ENCODE results near the gene MXD3. TPM values are rescaled to one million over a fixed set of nuclear protein-coding genes. Genes with fewer than 3 reads are reported as not detected.
"Not testable (repeated sequence)": the region's sequence is repeated elsewhere in the genome, so short reads cannot be mapped to it uniquely, and the experiment has no call there.

Gene MXD3
- total RNA-seq, 1 experiment from 2014 or later: 53.3 TPM

GRCh38 chr5:177350776-177351391 lies 39.2 kb upstream of the MXD3 start:
- Histone ChIP-seq H3K4me3 (peak overlapping the region; percentile 79), H3K27me3 (no peaks in the 10 kb centered on the region), H3K36me3 (peaks cover 34% of the 10 kb centered on the region), H3K9me3 (peaks cover 3% of the 10 kb centered on the region; the same call in 1 of the 2 replicates)
- no peak for DNase-seq

- no peak overlapping the region for H3K4me3 ChIP-seq
- H3K27me3 ChIP-seq: no peaks in the 10 kb centered on the region
- no peak for DNase-seq
- H3K36me3 ChIP-seq: peaks cover 37% of the 10 kb centered on the region
- no peaks in the 10 kb centered on the region for H3K9me3 ChIP-seq
Observed at GRCh38 chr5:177349762-177350161, 38.1 kb upstream of the MXD3 start.

- no peak for DNase-seq
- Histone ChIP-seq H3K4me3 (no peak overlapping the region), H3K9me3 (no peaks in the 10 kb centered on the region), H3K27me3 (no peaks in the 10 kb centered on the region), H3K36me3 (peaks cover 42% of the 10 kb centered on the region)
Observed at GRCh38 chr5:177349362-177349647, 37.6 kb upstream of the MXD3 start.

- H3K9me3 ChIP-seq: no peaks in the 10 kb centered on the region
- peaks cover 55% of the 10 kb centered on the region for H3K36me3 ChIP-seq
- DNase-seq: no peak
- H3K4me3 ChIP-seq: no peak overlapping the region
- H3K27me3 ChIP-seq: no peaks in the 10 kb centered on the region
Observed at GRCh38 chr5:177347699-177348098, 36.0 kb upstream of the MXD3 start.

GRCh38 chr5:177346820-177347219 lies 35.1 kb upstream of the MXD3 start:
- H3K36me3 ChIP-seq: peaks cover 60% of the 10 kb centered on the region
- no peaks in the 10 kb centered on the region for H3K27me3 ChIP-seq
- H3K9me3 ChIP-seq: no peaks in the 10 kb centered on the region
- DNase-seq: no peak
- H3K4me3 ChIP-seq: no peak overlapping the region

- H3K27me3 ChIP-seq: no peaks in the 10 kb centered on the region
- no peak for DNase-seq
- H3K9me3 ChIP-seq: no peaks in the 10 kb centered on the region
- H3K4me3 ChIP-seq: no peak overlapping the region
- peaks cover 66% of the 10 kb centered on the region for H3K36me3 ChIP-seq
Observed at GRCh38 chr5:177344891-177345290, 33.2 kb upstream of the MXD3 start.

DNA sequence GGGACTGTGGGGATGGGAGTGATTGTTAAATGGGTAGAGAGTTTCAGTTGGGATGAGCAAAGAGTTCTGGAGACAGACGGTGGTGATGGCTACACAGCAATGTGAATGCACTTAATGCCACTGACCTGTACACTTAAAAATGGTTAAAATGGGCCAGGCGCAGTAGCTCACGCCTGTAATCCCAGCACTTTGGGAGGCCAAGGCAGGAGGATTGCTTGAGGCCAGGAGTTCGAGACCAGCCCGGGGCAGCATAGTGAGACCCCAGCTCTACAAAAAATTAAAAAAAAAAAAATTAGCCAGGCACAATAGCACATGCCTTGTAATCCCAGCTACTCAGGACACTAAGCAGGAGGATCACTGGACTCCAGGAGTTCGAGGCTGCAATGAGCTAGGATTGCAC lies 32.1 kb upstream of the MXD3 start:
- no peak overlapping the region for H3K4me3 ChIP-seq
- no peaks in the 10 kb centered on the region for H3K9me3 ChIP-seq
- DNase-seq: no peak
- peaks cover 66% of the 10 kb centered on the region for H3K36me3 ChIP-seq
- H3K27me3 ChIP-seq: no peaks in the 10 kb centered on the region

DNA sequence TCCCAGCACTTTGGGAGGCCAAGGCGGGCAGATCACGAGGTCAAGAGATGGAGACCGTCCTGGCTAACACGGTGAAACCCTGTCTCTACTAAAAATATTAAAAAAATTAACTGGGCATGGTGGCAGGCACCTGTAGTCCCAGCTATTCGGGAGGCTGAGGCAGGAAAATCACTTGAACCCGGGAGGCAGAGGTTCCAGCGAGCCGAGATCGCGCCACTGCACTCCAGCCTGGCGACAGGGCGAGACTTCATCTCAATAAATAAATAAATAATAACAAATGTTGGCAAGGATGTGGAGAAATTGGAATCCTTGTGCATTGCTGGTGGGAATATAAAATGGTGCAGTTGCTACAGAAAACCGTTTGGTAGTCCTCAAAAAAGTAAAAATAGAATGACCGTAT lies 31.3 kb upstream of the MXD3 start:
- H3K27me3 ChIP-seq, H3K4me3 ChIP-seq, H3K9me3 ChIP-seq, DNase-seq: not testable (repeated sequence)
- H3K36me3 ChIP-seq: peaks cover 72% of the 10 kb centered on the region

DNA sequence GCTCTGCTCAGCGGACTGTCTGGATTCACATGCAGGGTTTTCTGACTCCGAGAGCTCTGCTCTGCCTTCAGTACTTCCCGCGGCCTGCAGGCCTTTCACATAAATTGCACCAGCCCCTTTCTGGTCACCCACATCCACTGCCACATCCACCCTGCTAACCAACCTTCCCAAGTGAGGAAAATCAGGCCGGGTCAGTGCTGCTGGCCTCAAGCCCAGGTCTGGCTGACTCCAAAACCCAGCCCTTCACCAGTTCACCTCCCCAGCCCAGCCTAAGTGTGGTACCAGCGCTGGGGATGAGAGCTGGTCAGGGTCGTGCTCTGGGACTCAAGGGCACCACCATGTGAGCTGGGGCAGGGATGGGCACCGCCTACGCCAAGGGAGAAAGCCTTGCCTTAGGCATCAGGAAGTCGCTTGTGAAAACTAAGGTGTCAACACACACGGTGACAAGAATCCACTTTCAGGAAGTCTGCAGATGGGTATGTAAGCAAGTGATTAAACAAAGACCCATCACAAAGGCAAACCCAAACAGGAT lies 27.5 kb upstream of the MXD3 start:
- Histone ChIP-seq H3K36me3 (peaks cover 84% of the 10 kb centered on the region), H3K4me3 (no peak overlapping the region), H3K27me3 (no peaks in the 10 kb centered on the region), H3K9me3 (no peaks in the 10 kb centered on the region)
- no peak for DNase-seq

- Histone ChIP-seq H3K4me3 (no peak overlapping the region), H3K27me3 (no peaks in the 10 kb centered on the region), H3K36me3 (peaks cover 87% of the 10 kb centered on the region), H3K9me3 (no peaks in the 10 kb centered on the region)
- no peak for DNase-seq
Observed at GRCh38 chr5:177338251-177339106, 26.8 kb upstream of the MXD3 start.

DNA sequence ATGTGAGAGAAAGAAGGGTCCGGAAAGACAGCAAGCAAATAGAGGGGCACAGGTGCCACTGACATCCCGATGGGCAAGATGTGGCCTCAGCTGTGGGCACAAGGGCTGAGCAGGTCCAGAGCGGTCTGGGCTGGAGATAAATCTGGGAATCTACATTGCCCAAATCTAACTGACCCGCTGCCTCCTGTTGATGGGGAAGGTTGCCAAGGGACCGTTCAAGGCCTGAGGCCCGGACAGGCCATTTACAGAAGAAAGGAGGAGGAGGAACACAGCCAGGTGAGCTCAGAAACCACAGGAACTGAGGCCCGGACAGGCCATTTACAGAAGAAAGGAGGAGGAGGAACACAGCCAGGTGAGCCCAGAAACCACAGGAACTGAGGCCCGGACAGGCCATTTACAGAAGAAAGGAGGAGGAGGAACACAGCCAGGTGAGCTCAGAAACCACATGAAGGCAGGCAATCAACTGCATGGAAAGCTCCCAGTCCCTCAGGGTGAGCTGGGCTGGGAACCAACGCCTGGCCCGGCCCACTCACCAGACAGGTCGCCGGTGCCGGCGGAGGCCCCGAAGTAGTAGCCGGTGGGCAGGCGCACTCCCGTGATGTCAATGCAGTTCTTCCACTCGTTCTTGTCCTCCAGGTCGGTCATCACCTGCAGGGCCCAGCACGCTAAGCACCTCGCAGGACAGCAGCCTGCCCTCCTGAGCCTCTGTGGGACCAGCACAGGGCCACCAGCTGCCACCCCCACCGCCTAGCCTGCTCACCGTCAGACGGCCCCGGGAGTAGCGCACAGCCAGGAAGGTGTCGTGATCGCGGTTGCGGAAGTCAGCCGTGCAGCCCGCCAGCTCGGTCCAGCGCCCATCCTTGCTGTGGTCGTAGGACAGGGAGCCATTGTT lies 25.2 kb upstream of the MXD3 start:
- Histone ChIP-seq H3K4me3 (no peak overlapping the region), H3K36me3 (peaks cover 89% of the 10 kb centered on the region), H3K9me3 (no peaks in the 10 kb centered on the region), H3K27me3 (no peaks in the 10 kb centered on the region)
- DNase-seq: no peak

- H3K9me3 ChIP-seq: no peaks in the 10 kb centered on the region
- peaks cover 88% of the 10 kb centered on the region for H3K36me3 ChIP-seq
- no peaks in the 10 kb centered on the region for H3K27me3 ChIP-seq
- no peak overlapping the region for H3K4me3 ChIP-seq
- peak; percentile 37 for DNase-seq
Observed at GRCh38 chr5:177336112-177336511, 24.4 kb upstream of the MXD3 start.

DNA sequence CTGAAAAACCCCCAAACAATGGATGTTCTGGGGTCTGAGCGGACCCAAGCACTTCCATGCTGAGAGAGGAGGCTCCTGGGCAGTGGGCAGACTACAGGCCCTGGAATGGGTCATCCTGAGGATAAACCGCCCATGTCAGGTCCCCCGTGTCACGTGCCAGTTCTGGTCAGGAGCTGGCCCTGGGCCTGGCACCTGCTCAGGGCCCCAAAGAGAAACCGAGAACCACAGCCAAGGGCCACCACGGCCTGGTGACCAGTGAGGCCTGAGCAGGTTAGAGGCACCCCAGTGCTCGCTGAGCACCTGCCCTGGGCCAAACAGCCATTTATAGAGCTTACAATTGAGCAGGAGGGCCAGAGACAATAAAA lies 24.0 kb upstream of the MXD3 start:
- Histone ChIP-seq H3K4me3 (no peak overlapping the region), H3K9me3 (no peaks in the 10 kb centered on the region), H3K36me3 (peaks cover 88% of the 10 kb centered on the region), H3K27me3 (no peaks in the 10 kb centered on the region)
- no peak for DNase-seq

- DNase-seq: no peak
- Histone ChIP-seq H3K27me3 (no peaks in the 10 kb centered on the region), H3K36me3 (peaks cover 86% of the 10 kb centered on the region), H3K9me3 (no peaks in the 10 kb centered on the region), H3K4me3 (no peak overlapping the region)
Observed at GRCh38 chr5:177334781-177335700, 23.3 kb upstream of the MXD3 start.

DNA sequence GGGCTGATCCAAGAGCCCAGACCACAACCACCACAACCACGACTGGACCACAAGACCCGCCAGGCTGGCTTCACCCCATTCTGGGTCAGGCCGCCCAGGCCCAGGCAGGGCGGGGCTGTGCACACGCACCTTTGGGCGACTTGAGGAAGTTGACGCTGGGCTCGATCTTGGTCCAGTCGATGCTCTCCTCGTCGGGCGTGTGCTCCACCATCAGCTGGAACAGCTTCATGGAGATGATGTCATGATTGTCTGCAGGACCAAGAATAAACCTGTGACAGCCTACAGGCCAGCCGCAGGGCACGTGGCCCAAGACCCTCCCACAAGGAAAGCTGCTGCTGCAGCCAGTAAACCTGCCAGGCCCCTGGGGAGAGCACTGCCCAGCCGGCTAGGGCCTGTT lies 22.5 kb upstream of the MXD3 start:
- peaks cover 86% of the 10 kb centered on the region for H3K36me3 ChIP-seq
- H3K4me3 ChIP-seq: no peak overlapping the region
- H3K27me3 ChIP-seq: no peaks in the 10 kb centered on the region
- DNase-seq: no peak
- no peaks in the 10 kb centered on the region for H3K9me3 ChIP-seq

GRCh38 chr5:177333420-177334154 lies 21.9 kb upstream of the MXD3 start:
- H3K27me3 ChIP-seq: no peaks in the 10 kb centered on the region
- no peaks in the 10 kb centered on the region for H3K9me3 ChIP-seq
- no peak overlapping the region for H3K4me3 ChIP-seq
- DNase-seq: no peak
- peaks cover 87% of the 10 kb centered on the region for H3K36me3 ChIP-seq
